Right renal cortex interstitium (tissue), 3 donors: Measurements from ENCODE around the gene MIDN. TPM values are rescaled to one million over a fixed set of nuclear protein-coding genes. Genes with fewer than 3 reads are reported as not detected.
"Not testable (repeated sequence)": the region's sequence is repeated elsewhere in the genome, so short reads cannot be mapped to it uniquely, and the experiment has no call there.

Source experiments
- DNase-seq, 3 donors: peaks; one replicate each; pipeline ENCODE4 v3.0.0-alpha.2; 2013; ENCODE audit warnings: low read depth in 3 of 3, low spot score in 2 of 3
- polyA plus RNA-seq, 3 donors: library from polyadenylated mRNA; unstranded; fragments of 120-200 nt; gene quantifications; one replicate each; pipeline ENCODE4 v1.2.1, GENCODE V29; 2013; ENCODE audit not compliant: insufficient read length in 3 of 3

MIDN gene
- polyA plus RNA-seq, 3 donors = 38.0 to 41.7 (median 39.3) TPM

GRCh38 chr19:1290196-1290702, 41.9 kb downstream of the MIDN start:
- no peak for DNase-seq

GRCh38 chr19:1290703-1291651, 42.6 kb downstream of the MIDN start:
- DNase-seq = no peak

GRCh38 chr19:1291761-1292418, 43.5 kb downstream of the MIDN start:
- DNase-seq = no peak

- no peak for DNase-seq
Observed at GRCh38 chr19:1292419-1293151, 44.2 kb downstream of the MIDN start.

GRCh38 chr19:1293782-1294604, 45.6 kb downstream of the MIDN start:
- no peak for DNase-seq

GRCh38 chr19:1294688-1295087, 46.3 kb downstream of the MIDN start:
- DNase-seq = no peak

GRCh38 chr19:1295169-1296012, 47.0 kb downstream of the MIDN start:
- DNase-seq = no peak

GRCh38 chr19:1296078-1296477, 47.7 kb downstream of the MIDN start:
- no peak for DNase-seq

GRCh38 chr19:1296575-1297271, 48.3 kb downstream of the MIDN start:
- no peak for DNase-seq

- no peak for DNase-seq
Observed at GRCh38 chr19:1298235-1298634, 49.9 kb downstream of the MIDN start.

GRCh38 chr19:1299801-1300200, 51.4 kb downstream of the MIDN start:
- DNase-seq = no peak

- DNase-seq = no peak
Observed at GRCh38 chr19:1300744-1301490, 52.5 kb downstream of the MIDN start.

GRCh38 chr19:1302533-1303239, 54.3 kb downstream of the MIDN start:
- DNase-seq = no peak

GRCh38 chr19:1304197-1304924, 56.0 kb downstream of the MIDN start:
- DNase-seq = no peak

- not testable (repeated sequence) for DNase-seq
Observed at GRCh38 chr19:1305354-1305753, 57.0 kb downstream of the MIDN start.

GRCh38 chr19:1307320-1307719, 58.9 kb downstream of the MIDN start:
- no peak for DNase-seq
